GM21360 (cell line): ENCODE results near the gene RBM38.

ENCODE experiments used
- ATAC-seq: cut with Tn5 transposase; IDR thresholded peaks from one replicate; pipeline ENCODE4 v1.9.1; 2021; ENCODE audit warnings: mild to moderate bottlenecking, moderate library complexity; ENCODE audit not compliant: unreplicated experiment

RBM38 gene

DNA sequence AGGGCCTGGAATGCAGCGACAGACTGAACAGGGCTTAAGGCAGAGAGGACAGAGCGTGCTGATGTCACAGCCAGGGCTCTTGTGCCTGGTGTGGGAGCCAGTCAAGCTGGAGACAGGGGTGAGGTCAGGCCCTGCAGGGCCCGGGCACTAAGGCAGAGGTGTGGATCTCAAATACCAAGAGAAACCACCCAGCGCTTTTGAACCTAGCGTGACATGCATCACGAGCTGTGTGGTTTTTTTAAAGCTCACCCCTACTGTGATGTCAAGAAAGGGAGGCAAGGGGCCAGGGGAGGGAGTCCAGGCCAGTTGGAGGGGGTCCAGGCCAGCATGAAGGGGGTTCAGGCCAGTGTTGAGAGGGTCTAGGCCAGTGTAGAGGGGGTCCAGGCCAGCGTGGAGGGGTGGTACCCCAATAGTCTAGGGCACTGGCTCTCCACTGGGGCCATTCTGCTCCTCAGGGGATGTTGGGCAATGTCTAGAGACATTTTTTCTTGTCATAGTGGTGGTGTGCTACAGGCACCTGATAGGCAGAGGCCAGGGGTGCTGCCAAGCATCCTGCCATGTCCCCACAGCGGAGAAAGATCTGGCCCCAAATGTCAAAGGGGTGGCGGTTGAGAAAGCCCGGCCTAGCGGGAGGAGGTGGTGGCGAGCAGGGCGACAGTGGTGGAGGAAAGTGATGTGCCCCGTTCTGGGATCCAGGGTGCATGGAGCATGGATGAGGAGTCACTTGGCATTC is 42.6 kb downstream of the RBM38 start:
- ATAC-seq = no peak

DNA sequence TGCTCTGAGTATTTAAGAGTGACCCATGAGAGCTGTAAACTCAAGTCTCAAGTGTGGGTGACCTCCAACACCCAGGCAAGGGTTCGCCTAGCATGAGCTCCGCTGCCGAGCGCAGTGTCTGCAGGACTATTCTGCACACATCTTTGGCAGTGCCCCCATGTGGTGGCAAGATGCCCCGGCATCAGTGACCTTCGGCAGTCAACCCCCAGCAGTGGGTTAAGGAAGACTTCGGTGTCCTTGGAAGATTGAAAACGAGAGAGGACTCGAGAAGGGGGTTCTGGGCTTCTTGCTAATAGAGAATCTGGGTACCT is 43.1 kb downstream of the RBM38 start:
- no peak for ATAC-seq

DNA sequence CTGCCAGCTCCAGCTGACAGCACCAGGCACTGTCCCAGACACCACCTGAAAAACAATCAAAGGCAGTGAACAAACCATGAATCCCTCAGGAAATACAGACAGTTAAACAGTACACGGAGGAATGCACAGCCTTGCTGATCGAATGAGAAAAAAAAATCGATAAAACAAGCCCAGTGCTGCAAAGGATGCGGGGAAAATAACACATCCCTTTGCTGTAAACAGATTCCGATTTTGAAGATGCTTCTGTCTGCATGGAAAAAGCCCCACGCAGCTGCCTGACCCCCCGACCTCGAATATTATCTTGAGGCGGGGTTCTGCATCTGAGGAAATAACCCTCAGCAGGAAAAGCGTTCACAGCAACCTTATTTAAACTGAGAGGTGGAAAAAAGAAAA is 43.9 kb downstream of the RBM38 start:
- ATAC-seq = no peak

DNA sequence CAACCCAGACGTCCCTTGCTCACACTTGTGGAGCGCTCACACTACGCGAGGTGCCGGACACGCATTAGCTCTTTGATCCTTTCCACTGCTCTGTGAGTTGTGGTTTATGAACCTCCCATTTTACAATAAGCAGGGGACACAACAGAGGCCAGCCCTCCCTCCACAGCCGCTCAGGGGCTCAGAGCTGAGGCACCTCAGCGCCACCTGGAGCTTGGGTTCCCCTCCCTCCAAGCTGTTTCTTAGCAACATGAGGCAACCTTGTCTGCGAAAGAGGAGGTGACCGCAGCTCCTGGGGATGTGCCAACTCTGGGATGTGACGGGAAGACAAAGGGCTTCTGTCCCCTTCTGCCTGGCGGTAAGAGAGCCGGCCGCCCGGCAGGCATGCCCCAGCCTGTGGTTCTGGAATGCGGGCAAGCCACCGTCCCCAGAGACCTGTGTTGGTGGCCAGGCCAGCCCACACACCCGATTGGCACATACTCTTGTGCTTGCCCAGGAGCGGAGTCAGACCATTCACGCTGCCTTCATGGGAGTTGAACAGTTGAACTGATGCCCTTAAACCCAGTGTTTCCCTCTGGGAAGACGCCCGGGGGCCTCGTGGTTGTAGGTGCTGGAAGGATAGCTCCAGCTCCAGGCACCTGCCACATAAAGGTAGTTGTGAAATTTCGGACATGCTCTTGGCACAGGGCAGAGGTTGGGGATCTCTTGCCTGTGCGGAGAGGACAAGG is 44.5 kb downstream of the RBM38 start:
- no peak for ATAC-seq

DNA sequence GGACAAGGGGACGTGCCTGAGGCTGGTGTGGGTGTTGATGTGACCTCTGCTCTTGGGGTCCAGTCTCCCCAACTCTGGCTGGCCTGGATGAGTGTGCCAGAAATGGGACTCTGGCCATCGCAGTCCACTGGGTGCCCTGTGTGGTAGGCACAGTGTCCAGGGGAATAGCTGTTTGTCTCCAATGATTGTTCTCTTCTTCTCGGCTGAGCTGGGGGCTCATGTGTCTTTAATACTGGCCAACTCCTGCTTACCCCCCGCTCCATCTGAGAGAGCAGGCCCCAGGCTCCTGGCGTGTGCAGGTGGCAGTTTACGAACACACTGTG is 45.0 kb downstream of the RBM38 start:
- ATAC-seq = no peak

DNA sequence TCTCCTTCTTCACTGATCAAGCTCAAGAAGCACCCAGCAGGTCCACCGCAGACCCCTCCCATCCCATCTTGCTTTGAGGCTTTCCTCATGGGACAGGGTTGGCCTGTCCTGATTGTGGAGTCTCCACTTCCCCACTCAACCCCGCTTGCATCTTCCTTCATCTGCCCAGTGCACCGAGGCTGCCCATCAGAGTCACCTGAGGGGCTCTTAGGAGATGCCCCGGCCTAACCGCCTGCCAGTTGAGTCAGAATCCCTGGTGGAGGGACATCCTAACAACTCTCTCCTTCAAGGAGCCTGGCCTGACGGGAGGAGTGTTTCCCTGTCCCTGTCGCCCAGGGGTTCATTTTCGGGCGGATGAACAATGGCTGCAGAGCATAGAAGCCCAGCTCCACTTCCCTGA is 46.1 kb downstream of the RBM38 start:
- no peak for ATAC-seq

DNA sequence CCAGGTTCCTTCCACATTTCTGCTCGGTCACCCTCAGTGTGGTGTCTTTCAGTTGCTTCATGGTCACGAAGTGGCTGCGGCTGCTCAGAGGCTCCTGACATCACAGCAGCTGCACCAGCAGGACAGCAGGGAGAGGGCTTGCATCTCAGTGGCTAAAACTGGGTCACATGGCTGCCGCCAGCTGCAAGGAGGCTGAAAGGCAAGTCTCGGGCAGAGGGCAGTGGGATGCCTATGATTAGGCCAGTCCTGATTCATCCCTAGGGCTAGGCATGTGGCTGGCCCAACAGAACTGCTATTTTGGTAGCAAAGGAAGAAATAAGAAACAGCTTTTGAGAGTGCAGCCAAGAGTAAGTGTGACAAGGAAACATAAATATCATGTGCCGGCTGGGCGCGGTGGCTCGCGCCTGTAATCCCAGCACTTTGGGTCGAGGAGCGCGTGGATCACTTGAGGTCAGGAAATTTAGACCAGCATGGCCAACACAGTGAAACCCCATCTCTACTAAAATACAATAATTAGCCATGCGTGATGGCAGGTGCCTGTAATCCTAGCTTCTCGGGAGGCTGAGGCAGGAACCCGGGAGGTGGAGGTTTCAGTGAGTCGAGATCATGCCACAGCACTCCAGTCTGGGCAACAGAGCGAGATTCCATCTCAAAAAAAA is 46.6 kb downstream of the RBM38 start:
- no peak for ATAC-seq

DNA sequence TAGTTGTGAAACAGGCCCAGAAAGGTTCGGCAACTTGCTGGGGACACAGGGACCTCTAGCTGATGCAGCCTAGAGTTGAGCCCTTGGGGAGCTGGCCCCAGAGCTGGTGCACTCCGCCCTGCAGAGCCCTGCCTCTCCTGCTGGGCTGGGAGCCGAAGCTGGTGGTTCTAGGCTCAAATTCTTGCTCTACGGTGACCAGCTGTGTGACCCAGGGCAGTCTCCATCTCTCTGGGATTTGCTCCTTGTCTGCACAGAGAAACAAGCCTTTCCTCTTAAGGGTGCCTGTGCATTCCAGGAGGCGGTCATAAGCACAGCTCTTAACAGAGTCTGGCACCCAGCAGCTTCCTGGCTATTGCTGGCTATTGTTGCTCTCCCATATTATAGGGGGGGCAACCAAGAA is 47.4 kb downstream of the RBM38 start:
- no peak for ATAC-seq

DNA sequence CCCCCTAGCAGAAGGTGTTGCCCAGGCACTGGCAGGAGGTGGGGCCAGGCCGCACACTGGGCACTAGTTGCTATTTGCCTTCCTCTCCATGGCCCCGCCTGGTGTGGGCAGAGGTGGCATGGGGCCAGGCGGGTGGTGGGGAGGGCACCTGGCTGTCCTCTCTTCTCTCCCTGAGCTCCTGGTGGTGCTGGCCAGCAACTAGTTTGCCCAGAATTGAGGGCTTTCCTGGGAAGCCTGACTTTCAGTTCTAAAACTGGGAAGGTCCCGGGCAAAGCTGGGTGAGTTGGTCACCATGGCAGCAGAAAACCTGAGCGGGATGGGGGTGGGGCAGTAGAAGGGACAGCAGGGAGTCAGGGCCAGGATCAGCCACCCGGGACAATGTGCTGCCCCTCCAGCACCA is 48.2 kb downstream of the RBM38 start:
- ATAC-seq = no peak

DNA sequence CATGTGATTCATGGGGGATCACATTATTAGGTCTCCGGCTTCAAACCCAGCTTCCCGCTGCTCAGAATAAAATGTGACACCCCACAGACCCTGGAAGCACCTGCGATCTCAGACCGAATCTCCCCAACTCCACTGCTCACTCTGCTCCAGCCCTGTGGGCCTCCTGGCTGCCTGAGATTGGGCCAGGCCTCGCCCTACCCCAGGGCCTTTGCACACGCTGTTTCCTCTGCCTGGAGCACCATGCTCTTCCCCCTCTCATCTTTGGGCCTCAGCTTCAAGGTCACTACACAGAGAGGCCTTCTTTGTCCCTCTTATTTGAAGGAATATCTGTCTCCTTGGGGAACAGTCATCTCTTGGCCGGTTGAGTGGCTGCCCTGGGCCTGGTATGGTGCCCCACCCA is 48.8 kb downstream of the RBM38 start:
- no peak for ATAC-seq

DNA sequence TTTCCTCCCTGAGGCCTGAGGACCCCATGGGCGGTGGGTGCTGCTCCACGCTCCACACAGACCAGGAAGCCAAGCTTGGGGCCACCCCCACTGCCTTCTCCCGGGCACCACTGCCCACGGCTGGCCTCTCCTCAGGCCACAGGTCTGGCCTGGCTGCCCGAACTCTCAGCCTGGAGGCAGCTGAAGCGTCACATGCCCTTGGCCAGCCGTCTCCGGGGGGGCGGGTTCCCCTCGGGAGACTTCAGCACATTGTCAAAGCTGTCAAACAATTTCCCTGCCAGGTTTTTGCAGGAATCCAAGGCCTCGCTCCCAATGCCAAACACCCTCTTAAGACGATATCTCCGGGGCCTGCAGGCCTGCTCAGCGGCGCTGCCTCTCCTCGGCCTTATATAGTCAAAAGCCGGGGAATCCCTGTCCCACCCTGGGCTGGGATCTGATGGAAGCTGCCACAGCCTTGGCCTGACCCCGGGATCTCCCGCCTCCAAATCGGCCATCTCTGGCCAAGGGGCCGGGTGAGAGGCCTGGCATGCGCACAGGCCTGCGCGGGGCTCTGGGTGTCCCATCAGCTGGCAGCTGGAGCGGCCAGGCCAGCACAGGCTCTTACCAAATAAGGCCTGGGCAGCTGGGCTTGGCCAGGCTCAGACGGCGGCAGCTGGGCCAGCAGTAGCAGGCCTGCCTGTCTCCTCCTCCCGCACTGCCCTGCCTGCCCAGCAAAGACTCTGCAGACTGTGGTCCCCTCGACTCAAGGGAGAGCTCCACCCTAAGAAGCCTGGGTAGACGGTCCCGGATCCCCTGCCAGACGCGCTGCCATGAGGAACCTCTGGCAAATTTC is 49.7 kb downstream of the RBM38 start:
- no peak for ATAC-seq

DNA sequence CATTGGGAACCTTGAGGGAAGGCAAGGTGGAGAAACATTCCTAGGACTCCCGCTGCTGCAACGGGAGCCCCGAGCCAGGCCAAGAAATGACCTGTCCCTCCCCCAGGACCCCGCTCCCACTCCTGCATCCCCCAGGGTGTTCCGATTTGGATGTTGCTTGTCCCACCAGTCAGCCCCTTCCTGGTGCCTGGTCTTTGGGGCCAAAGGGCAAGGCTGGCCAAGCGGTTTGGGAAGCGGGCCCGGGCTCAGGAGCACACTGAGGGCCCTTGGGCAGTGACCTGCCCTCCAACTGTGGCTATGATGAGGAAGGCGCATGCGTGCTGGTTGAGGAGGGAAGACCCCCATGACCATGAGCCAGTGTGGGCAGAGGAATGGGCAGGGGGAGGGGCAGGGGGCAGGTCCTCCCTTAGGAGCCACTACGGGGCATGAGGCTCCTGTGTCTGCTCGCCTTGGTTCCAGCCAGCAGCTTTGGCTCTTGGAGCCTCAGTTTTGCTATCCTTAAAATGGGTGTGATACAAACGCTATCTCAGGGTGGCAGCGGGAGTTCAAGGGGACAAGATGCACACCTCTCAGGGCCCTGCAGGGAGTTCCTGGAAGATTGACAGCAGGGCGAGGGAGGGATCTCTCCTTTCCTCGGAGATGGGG is 50.4 kb downstream of the RBM38 start:
- ATAC-seq = no peak

DNA sequence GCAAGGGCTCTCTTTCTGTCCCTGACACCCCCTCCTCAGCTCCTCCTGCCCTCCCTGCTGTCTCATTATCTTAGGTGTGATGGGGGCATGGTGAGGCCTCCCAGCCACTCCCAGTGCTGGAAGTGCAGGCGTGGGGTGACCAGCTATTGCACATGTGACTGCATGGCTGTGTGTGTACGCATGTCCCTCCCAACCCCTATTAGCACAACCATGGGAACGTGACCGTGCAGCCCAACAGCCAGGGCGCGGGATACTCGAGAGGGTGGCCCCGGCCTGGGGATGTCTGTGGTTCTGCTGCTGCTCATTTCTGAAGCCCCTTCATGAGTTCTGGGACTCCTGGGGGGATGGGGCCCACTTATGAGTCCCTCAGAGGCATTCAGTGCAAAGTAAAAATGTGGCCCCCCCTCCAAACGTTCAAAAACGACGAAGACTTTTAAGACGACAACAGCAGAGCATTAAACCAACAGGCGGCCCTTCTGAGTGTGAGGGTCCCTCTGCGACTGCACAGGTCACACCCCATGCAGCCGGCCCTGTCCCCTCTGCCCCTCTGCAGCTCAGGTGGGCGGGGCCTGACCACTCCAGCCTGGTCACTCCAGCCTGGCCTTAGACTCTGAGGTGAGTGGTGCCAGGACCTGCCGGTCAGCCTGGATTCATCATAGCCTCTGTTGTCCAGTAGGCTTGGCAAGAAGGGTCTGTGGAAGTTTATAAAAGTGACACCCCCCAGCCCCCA is 51.1 kb downstream of the RBM38 start:
- no peak for ATAC-seq

DNA sequence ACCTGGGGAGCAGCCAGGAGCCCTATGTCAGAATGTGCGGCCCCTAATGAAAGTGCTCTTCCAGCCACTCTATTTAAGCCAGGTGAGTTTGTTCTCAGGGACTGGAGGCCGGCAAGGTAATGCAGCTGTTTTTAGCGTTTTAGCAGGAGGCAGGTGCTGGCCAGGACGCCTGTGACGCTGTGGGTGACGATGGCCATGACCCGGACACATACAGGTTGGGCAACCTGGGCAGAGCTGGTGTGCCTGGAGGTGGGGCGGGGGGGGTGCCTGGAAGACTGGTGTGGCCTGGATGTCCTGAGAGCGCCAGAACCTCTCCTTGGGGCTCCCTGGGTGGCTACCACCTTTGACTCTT is 51.7 kb downstream of the RBM38 start:
- no peak for ATAC-seq

DNA sequence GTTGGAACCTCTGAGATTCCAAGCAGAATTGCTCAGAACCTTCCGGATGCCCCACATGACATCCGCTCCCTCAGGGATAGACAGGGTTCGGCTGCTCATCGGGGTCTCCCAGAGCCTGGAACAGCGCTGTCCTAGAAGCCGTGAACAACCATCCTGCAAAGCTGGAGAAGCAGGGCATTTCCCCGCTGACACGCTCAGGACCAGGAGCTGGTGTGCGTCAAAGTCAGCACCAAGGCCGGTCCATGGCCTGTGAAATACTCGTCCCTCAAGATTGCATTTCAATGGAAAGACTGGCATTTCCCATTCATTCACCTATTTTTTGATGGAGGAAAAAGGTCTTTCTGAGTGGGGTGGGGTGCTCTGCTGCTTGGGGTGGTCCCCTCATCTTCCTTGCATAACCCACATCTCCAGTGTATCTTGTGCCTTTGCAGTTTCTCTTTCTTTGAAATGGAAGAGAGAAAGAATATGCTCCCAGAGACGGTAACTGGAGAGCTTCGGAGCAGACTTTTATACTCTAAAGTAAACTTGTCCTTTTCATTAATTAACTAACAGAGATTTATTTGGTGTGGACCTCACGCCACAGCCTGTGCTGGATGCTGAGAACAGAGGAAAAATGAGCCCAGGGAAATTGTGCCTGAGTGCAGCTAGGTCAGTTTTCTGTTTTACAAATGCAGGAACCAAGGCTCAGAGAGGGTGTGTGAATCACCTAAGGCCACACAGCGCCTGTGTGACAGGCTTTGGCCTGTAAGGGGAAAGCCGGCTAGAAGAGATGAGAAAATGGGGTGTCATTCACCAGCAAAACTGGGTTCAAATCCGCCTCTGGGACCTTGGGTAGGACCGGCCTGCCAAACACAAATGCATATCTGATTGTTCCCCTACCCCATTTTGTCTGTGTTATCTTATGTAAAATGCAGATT is 52.4 kb downstream of the RBM38 start:
- no peak for ATAC-seq

DNA sequence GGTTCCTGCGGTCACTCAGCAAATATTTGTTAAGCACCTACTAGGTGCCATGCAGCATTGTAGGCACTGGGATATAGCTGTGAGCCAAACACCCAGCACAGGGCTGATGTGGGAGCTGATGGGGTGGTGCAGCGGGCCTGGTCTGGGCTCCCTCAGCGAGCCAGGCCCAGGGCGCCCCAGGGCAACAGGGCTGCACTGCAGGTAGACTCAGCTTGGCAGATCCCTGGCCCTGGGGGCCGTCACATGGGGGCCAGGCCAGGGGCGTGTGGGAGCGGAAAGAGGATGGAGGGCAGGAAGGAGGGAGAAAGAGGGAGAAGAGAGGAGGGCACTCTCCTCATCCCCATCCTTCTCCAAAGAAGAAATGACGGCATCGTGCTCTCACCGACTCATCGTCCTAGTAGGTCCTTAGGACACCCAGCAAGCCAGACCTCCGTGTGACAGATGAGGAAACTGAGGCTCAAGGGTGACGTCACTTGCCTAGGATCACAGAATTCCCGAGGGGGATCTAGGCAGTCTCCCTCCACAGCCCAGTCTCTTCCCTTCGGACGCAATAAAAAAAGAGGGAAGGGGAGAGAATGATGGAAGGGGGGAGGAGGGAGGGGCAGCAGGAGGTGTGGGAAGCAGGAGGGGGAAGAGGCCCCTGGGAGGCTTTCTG is 53.3 kb downstream of the RBM38 start:
- no peak for ATAC-seq

DNA sequence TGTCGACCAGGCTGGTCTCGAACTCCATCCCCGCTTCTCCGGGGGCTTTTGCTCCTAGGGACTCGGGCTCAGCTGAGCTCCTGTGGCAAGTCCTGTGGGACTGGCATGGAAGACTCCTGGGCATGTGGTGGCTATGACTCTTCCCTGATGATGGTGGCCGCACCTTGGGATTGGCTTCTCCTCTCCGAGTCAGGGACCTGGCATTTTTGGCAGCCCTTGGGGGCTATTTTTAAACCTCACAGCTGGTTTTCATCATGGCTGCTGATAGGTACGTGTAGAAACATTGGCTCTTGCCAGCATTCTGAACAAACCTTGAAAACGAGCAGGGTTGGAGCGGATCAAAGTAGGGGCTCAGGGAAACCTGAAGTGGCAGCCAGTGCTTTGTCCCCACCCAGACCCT is 54.1 kb downstream of the RBM38 start:
- ATAC-seq = no peak

DNA sequence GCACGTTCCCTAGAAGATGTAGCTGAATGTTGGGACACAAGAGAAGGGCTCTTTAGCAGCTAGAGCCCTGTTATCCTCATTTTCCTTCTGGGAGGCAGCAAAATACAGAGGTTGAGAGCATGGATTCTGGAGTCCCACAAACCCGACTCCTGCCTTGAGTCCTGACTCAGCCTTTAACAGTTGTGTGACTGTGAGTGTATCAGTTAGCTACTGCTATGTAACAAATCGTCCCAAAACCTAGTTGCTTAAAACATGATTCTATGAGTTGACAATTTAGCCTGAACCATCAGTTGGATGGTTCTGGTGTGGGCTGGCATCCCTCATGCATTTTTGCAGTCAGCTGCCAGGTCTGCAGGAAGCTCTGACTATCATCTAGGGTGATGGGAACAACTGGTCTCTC is 54.6 kb downstream of the RBM38 start:
- no peak for ATAC-seq

DNA sequence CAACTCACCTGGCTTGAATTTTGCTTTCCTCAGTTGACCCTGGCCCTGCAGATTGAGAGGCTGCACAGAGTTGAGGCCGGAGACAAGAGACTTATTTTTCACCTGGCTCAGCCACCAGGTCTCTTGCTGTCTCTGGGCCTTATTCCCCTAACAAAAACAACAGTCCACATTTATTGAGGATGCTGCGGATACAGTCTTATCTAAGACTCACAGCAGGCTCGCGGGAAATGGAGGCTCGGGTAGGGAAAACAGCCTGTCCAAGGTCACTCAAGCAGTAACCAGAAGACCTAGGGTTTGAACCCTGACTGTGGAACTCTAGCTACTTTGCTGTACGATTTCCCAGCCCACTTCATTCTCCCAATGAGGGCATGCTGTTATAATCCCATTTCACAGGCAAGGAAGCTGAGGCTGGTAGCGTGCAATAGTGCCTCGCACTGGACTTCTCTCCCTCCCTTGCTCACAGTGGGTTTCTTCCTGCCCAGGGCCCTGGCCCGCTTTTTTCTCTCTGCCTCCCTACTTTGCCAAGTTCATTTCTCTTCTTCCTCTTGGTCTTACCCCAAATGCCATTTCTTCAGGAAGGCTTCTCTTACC is 57.7 kb downstream of the RBM38 start:
- no peak for ATAC-seq
